Trophoblast cell (in vitro differentiated cells and primary cell): ENCODE results near the gene CDRT4.

Experiments used
- DNase-seq, 2 donors: peaks; one replicate each; pipeline ENCODE4 v3.0.0-alpha.2; 2016
- H2AFZ ChIP-seq: 2 replicates; pipeline ENCODE4 v1.6.1; 2013; ENCODE audit warnings: low read length, moderate library complexity, mild to moderate bottlenecking; ENCODE audit not compliant: insufficient read depth, poor library complexity
- H2AK5ac ChIP-seq: 2 replicates; pipeline ENCODE4 v1.6.1; 2013; ENCODE audit warnings: mild to moderate bottlenecking, low read length
- H2BK120ac ChIP-seq: 2 replicates; pipeline ENCODE4 v1.6.1; 2013; ENCODE audit warnings: low read length, mild to moderate bottlenecking, moderate library complexity; ENCODE audit not compliant: insufficient read depth, poor library complexity
- H2BK12ac ChIP-seq: 2 replicates; pipeline ENCODE4 v1.6.1; 2013; ENCODE audit warnings: mild to moderate bottlenecking, low read length, moderate library complexity
- H2BK5ac ChIP-seq: 2 replicates; pipeline ENCODE4 v1.6.1; 2013; ENCODE audit warnings: low read length, low read depth, moderate library complexity, mild to moderate bottlenecking; ENCODE audit not compliant: poor library complexity
- H3K14ac ChIP-seq: 2 replicates; pipeline ENCODE4 v1.6.1; 2013; ENCODE audit warnings: mild to moderate bottlenecking, low read length
- H3K18ac ChIP-seq: 2 replicates; pipeline ENCODE4 v1.6.1; 2013; ENCODE audit warnings: mild to moderate bottlenecking, low read length
- H3K23ac ChIP-seq: 2 replicates; pipeline ENCODE4 v1.6.1; 2013; ENCODE audit warnings: low read length
- H3K27ac ChIP-seq: 2 replicates; pipeline ENCODE4 v1.5.1; 2013; ENCODE audit warnings: low read depth, mild to moderate bottlenecking, inconsistent platforms, low read length, moderate library complexity
- H3K27me3 ChIP-seq: 2 replicates; pipeline ENCODE4 v1.6.1; 2013; ENCODE audit warnings: inconsistent platforms, mild to moderate bottlenecking, low read length, moderate library complexity; ENCODE audit not compliant: insufficient read depth
- H3K36me3 ChIP-seq, 2 experiments: 1 replicate in 1 of 2; 2 replicates in 1 of 2; pipeline ENCODE4 v1.6.1; 2013; ENCODE audit warnings: low read length in 2 of 2, mild to moderate bottlenecking in 2 of 2, moderate library complexity in 1 of 2; ENCODE audit not compliant: insufficient read depth in 2 of 2, control insufficient read depth in 1 of 2
- H3K4ac ChIP-seq: 2 replicates; pipeline ENCODE4 v1.6.1; 2013; ENCODE audit warnings: low read depth, mild to moderate bottlenecking, low read length, moderate library complexity
- H3K4me1 ChIP-seq, 2 experiments: 1 replicate in 1 of 2; 2 replicates in 1 of 2; pipeline ENCODE4 v1.6.1; 2013; ENCODE audit warnings: low read length in 2 of 2, mild to moderate bottlenecking in 2 of 2, moderate library complexity in 1 of 2; ENCODE audit not compliant: insufficient read depth in 2 of 2, control insufficient read depth in 1 of 2
- H3K4me2 ChIP-seq: 2 replicates; pipeline ENCODE4 v1.6.1; 2013; ENCODE audit warnings: inconsistent platforms, mild to moderate bottlenecking, low read length, moderate library complexity
- H3K4me3 ChIP-seq: 2 replicates; pipeline ENCODE4 v1.5.1; 2013; ENCODE audit warnings: mild to moderate bottlenecking, low read depth, low read length, inconsistent platforms
- H3K79me1 ChIP-seq: one replicate; pipeline ENCODE4 v1.6.1; 2013; ENCODE audit warnings: low read length
- H3K79me2 ChIP-seq: 2 replicates; pipeline ENCODE4 v1.6.1; 2013; ENCODE audit warnings: low read length, mild to moderate bottlenecking; ENCODE audit not compliant: control insufficient read depth, insufficient read depth, poor library complexity
- H3K9ac ChIP-seq: 2 replicates; pipeline ENCODE4 v1.6.1; 2013; ENCODE audit warnings: mild to moderate bottlenecking, low read length
- H3K9me3 ChIP-seq: 2 replicates; pipeline ENCODE4 v1.6.1; 2013; ENCODE audit warnings: low read depth, mild to moderate bottlenecking, control low read depth, inconsistent platforms, low read length; ENCODE audit not compliant: insufficient read depth
- H4K12ac ChIP-seq: 2 replicates; pipeline ENCODE4 v1.6.1; 2013; ENCODE audit warnings: low read depth, mild to moderate bottlenecking, low read length, moderate library complexity
- H4K8ac ChIP-seq: 2 replicates; pipeline ENCODE4 v1.6.1; 2013; ENCODE audit warnings: low read depth, mild to moderate bottlenecking, low read length, moderate library complexity
- H4K91ac ChIP-seq: one replicate; pipeline ENCODE4 v1.6.1; 2013; ENCODE audit warnings: low read depth, mild to moderate bottlenecking, low read length, moderate library complexity
- WGBS: extraction: QIAGEN DNeasy Blood & Tissue Kit; methylation state at CpG from one replicate; pipeline ENCODE4 v1.1.7; 2013; ENCODE audit warnings: missing lambda C conversion rate; ENCODE audit not compliant: insufficient read length, insufficient coverage; ENCODE audit errors: extremely low coverage; 5-methylcytosine and 5-hydroxymethylcytosine counted together

Gene CDRT4

DNA sequence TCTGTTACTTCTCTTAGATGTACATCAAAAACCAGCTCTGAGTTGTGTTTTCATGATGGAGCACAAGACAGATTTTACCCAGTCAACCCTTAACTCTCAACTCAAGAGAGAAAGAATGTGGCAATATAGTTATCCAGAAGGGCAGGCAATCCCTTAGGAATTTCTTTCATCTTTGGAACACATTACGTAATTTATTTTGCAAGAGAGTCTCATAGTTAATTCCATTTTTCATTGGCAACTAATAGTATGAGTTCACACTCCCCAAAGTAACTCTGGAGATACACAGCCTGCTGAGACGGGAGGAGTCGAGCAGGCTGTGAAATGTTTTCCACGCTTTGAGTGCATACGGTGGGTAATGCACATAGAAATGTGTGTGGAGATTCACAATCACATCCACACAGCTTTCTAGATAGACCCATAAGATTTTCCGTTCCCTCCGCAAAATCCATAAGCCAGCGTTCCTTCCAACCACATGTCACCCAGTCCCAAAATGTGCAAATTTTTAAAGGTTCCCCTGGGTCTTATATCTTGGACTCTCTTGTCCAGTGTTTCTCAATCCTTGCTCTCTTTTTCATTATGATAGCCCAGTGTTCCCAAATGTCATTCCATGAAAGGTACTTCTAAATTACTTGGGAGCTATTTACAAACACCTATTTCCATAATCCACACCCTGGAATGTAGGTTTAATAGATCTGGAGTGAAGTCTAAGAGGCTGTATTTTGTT, 8.4 kb upstream of the CDRT4 start:
- no peak overlapping the region for H2AFZ ChIP-seq
- H3K23ac ChIP-seq: no peak overlapping the region
- no peaks in the 10 kb centered on the region for H3K9me3 ChIP-seq
- H3K79me1 ChIP-seq: no peaks in the 10 kb centered on the region
- H3K4ac ChIP-seq: no peak overlapping the region
- H2BK120ac ChIP-seq: no peak overlapping the region
- H3K14ac ChIP-seq: no peak overlapping the region
- H3K4me3 ChIP-seq: no peak overlapping the region
- H3K4me1 ChIP-seq: peaks cover 5 to 16% of the 10 kb centered on the region in 2 experiments
- H4K91ac ChIP-seq: no peak overlapping the region
- no peak overlapping the region for H3K4me2 ChIP-seq
- no peak overlapping the region for H4K12ac ChIP-seq
- H3K27me3 ChIP-seq: no peaks in the 10 kb centered on the region
- no CpG with 5 or more reads among the region's 8 CpGs for WGBS
- no peak overlapping the region for H3K9ac ChIP-seq
- no peak overlapping the region for H2AK5ac ChIP-seq
- DNase-seq: peak in 1 of 2 donors; percentile 59
- H2BK12ac ChIP-seq: no peak overlapping the region
- no peak overlapping the region for H4K8ac ChIP-seq
- no peaks in the 10 kb centered on the region for H3K36me3 ChIP-seq
- H3K27ac ChIP-seq: no peak overlapping the region
- H2BK5ac ChIP-seq: no peak overlapping the region
- no peak overlapping the region for H3K18ac ChIP-seq
- H3K79me2 ChIP-seq: no peaks in the 10 kb centered on the region

DNA sequence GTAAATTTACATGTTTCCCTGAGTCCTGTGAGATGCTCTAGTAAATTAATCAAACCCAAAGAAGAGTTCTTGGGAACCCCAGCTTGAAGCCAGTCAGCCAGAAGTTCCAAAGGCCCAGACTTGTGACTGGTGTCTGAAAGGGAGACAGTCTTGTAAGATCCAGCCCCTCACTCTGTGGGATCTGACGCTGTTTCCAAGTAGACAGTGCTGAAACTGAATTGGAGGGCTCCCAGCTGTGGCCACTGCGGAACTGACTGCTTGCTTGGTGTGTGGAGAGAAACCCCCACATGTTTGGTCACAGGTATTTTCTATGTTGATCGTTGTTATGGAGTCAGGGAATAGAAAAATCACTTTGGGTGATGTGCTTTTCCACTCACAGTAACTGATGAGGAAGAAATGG, 5.5 kb upstream of the CDRT4 start:
- Histone ChIP-seq H3K4me3 (no peak overlapping the region), H3K14ac (no peak overlapping the region), H3K9ac (no peak overlapping the region), H4K12ac (no peak overlapping the region), H3K79me1 (no peaks in the 10 kb centered on the region), H3K4me2 (no peak overlapping the region), H2AK5ac (no peak overlapping the region), H3K23ac (no peak overlapping the region), H2BK120ac (no peak overlapping the region), H2BK12ac (no peak overlapping the region), H3K9me3 (no peaks in the 10 kb centered on the region), H3K27me3 (no peaks in the 10 kb centered on the region), H4K8ac (no peak overlapping the region), H3K36me3 (no peaks in the 10 kb centered on the region), H4K91ac (no peak overlapping the region), H3K4ac (no peak overlapping the region), H3K18ac (no peak overlapping the region), H3K27ac (no peak overlapping the region), H2AFZ (no peak overlapping the region), H2BK5ac (no peak overlapping the region), H3K79me2 (no peaks in the 10 kb centered on the region), H3K4me1 (peaks cover 17 to 25% of the 10 kb centered on the region in 2 experiments)
- WGBS: no CpG with 5 or more reads among the region's 3 CpGs
- no peak for DNase-seq

DNA sequence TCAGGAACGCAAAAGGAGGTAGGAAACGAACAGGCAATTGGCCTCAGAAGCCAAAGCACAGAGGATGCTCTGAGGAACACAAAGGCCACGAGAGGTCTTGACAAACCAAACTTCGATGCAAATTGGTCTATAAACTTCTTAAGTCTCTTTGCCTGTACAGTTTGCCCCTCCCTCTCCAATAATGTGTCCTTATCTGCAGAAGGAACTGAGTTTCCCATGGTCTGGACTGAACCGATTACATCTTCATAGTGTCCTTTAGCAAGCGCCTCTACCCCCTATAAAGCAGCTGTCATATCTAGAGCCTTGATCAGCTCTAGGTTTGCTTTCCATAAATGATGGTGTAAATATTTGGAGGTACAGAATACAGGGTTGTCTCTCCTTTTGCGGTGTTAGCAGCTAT, 3.1 kb upstream of the CDRT4 start:
- Histone ChIP-seq H3K36me3 (peaks cover 0 to 2% of the 10 kb centered on the region in 2 experiments), H3K27ac (no peak overlapping the region), H3K4me3 (no peak overlapping the region), H3K79me1 (no peaks in the 10 kb centered on the region), H3K79me2 (no peaks in the 10 kb centered on the region), H3K9me3 (peaks cover 2% of the 10 kb centered on the region), H2BK120ac (no peak overlapping the region), H2AK5ac (no peak overlapping the region), H3K4ac (no peak overlapping the region), H4K8ac (no peak overlapping the region), H2BK12ac (no peak overlapping the region), H4K91ac (no peak overlapping the region), H3K23ac (no peak overlapping the region), H3K14ac (no peak overlapping the region), H2AFZ (no peak overlapping the region), H3K9ac (no peak overlapping the region), H3K4me2 (no peak overlapping the region), H3K18ac (no peak overlapping the region), H2BK5ac (no peak overlapping the region), H3K4me1 (peaks cover 18 to 30% of the 10 kb centered on the region in 2 experiments), H4K12ac (no peak overlapping the region), H3K27me3 (no peaks in the 10 kb centered on the region)
- WGBS: no CpG with 5 or more reads among the region's 7 CpGs
- no peak for DNase-seq

DNA sequence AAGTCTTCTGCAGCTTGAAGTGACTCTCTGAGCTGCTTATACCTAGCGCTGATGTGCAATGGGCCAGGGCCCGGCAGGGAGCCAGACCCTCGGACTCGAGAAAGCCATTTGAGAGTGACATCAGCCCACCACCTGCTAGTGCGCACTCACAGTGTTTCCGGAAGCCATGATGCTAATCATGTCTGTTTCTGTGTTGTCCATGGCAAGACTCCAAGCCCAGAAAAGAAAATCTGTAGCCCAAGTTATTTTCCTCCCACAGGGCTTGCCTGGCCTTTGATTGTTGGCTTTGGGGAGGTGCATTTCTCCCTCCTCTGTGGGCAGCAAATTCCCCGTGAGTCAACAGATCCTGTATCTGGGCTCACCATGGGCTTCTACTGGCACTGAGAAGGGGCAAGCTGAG, 1.8 kb upstream of the CDRT4 start:
- Histone ChIP-seq H3K79me1 (no peaks in the 10 kb centered on the region), H2BK12ac (no peak overlapping the region), H3K27me3 (no peaks in the 10 kb centered on the region), H2BK5ac (no peak overlapping the region), H3K23ac (no peak overlapping the region), H4K91ac (no peak overlapping the region), H3K9ac (no peak overlapping the region), H2AFZ (no peak overlapping the region), H3K4me3 (no peak overlapping the region), H4K12ac (no peak overlapping the region), H3K14ac (no peak overlapping the region), H3K4me2 (no peak overlapping the region), H3K4ac (no peak overlapping the region), H3K4me1 (peaks cover 16 to 30% of the 10 kb centered on the region in 2 experiments), H2AK5ac (no peak overlapping the region), H3K36me3 (peaks cover 0 to 2% of the 10 kb centered on the region in 2 experiments), H3K18ac (no peak overlapping the region), H3K79me2 (no peaks in the 10 kb centered on the region), H2BK120ac (no peak overlapping the region), H3K9me3 (peaks cover 8% of the 10 kb centered on the region), H4K8ac (no peak overlapping the region), H3K27ac (no peak overlapping the region)
- WGBS: no CpG with 5 or more reads among the region's 7 CpGs
- no peak for DNase-seq
